GM18870 (cell line): Measurements from ENCODE around the gene USP11.
"Not testable (repeated sequence)": the region's sequence is repeated elsewhere in the genome, so short reads cannot be mapped to it uniquely, and the experiment has no call there.

Source experiments
- ATAC-seq: cut with Tn5 transposase; IDR thresholded peaks from one replicate; pipeline ENCODE4 v1.9.1; 2021; ENCODE audit warnings: moderate library complexity; ENCODE audit not compliant: unreplicated experiment

The USP11 gene

DNA sequence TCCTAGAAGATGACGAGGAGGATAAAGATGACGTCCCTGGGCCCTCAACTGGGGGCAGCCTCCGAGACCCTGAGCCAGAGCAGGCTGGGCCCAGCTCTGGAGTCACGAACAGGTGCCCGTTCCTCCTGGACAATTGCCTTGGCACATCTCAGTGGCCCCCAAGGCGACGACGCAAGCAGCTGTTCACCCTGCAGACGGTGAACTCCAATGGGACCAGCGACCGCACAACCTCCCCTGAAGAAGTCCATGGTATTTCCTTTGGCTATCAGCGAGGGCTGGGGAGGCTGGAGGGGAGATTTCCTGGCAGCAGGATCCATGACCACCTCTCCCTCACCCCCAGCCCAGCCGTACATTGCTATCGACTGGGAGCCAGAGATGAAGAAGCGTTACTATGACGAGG lies 11.9 kb downstream of the USP11 start:
- no peak for ATAC-seq

DNA sequence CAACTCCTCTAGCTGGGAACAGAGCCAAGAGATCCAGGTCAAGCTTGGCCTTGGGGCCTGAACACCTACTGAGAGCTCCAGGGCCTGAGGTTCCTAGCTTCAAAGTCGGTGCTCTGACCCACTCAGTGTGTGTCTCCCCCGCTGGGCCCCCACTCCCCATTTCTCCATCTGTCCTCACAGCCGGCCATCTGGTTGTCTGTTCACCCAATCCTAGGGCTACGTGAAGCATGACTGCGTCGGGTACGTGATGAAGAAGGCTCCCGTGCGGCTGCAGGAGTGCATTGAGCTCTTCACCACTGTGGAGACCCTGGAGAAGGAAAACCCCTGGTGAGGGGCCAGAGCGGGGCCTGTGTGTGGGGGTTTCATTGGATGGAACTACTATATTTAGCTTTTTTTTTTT lies 12.3 kb downstream of the USP11 start:
- ATAC-seq, result no peak

DNA sequence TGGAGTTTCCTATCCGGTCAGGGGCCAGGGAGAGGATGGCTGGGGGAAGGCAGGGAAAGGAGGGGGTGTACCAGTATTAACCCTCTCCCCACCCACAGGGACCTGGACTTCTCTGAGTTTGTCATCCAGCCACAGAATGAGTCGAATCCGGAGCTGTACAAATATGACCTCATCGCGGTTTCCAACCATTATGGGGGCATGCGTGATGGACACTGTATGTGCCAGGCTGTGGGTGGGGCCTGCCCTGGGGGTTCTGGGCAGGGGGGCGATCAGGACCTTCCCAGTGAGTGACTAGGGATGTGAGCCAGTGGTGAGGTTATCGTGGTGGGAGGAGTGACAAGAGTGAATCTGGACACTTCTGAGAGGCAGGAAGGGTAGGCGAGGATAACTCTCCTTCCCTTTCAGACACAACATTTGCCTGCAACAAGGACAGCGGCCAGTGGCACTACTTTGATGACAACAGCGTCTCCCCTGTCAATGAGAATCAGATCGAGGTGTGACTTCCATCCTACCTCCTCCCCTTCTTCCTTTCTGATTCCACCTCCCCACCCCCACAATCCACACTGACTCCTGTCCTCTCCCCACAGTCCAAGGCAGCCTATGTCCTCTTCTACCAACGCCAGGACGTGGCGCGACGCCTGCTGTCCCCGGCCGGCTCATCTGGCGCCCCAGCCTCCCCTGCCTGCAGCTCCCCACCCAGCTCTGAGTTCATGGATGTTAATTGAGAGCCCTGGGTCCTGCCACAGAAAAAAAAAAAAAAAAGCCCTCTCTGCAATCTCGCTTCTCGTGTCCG lies 14.6 kb downstream of the USP11 start:
- no peak for ATAC-seq

DNA sequence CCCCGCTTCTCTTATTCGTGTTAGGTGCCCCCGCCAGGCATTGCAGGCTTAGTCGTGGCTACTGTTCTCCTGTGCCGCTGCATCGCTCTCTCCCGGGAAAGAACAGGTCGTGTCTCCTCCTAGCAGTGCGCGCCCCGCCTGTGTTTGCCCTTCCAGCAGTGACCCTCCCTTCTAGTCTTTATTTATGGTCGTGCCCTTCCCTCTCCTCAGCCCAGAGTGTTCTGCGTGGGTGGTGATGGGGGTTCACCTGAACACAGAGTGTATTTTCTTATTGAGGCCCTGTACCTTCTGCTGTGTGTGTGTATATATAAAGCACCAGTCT lies 15.2 kb downstream of the USP11 start:
- no peak for ATAC-seq

DNA sequence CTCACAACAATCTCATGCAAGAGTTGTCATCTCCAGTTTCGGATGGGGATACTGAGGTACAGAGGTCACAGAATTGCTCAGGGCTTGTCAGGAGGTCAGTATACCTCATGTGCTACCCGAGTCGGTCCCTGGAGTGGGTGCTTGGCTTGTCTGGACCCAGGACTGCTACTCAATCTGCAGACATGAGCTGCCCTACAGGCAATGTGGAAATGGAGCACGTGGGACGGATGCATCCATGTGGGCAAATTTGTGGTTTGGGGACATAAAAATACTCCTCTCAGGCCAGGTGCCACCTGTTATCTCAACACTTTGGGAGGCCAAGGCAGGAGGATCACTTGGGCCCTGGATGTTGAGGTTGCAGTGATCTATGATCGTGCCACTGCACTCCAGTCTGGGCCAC lies 15.8 kb downstream of the USP11 start:
- no peak for ATAC-seq

DNA sequence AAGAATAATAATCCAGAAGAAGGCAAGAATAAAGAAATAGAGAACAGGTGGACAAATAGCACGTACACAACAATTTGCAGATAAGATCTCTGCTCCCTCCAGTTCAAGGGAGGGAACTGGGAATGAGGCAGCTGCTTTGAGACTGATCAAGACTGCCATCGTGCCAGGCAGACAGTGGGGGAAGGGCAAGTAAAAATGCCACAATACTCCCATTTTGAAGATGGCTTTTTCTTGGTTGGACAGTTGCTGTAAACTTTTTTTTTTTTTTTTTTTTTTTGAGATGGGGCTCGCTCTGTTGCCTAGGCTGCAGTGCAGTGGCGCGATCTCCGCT lies 17.2 kb downstream of the USP11 start:
- ATAC-seq, result no peak

DNA sequence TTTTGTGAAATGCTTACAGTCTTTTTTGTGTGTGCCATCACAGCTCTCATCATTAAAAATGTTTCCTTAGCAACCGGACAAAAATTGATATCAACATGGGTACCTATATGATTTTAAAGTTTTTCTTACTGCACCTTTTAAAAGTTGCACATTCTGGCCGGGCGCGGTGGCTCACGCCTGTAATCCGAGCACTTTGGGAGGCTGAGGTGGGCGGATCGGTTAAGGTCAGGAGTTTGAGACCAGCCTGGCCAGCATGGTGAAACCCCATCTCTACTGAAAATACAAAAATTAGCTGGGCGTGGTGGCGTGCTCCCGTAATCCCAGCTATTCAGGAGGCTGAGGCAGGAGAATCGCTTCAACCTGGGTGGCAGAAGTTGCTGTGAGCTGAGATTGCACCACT lies 24.8 kb downstream of the USP11 start:
- not testable (repeated sequence) for ATAC-seq

DNA sequence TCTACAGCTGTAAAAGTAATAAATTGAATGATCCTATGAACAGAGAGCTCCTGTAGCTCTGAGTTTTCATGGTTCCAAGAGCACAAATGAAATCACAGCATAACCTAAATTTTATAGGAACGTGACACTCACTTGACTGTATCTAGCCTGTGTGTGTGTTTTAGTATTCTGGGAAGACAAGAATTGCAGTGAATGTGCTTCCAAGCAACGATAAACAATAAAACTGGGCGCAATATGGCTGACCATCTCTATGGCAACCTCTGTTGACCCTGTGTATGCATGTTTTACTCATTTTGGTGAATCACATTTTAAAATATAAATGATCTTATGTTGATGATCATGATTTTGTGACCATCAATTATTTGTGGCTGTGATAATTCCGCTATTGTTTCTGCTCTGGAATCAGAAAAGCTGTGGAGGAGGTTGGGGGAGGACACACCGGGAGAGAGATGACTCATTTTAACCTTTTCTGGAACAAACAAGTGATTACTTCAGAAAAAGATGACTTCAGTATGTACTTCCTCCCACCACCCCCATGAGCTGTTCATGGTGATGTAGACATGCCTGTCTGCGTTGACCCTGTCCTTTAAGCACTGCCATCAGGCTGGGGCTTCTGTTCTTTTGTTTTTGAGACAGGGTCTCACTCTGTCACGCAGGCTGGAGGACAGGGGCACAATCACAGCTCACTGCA lies 31.8 kb downstream of the USP11 start:
- ATAC-seq, result no peak

DNA sequence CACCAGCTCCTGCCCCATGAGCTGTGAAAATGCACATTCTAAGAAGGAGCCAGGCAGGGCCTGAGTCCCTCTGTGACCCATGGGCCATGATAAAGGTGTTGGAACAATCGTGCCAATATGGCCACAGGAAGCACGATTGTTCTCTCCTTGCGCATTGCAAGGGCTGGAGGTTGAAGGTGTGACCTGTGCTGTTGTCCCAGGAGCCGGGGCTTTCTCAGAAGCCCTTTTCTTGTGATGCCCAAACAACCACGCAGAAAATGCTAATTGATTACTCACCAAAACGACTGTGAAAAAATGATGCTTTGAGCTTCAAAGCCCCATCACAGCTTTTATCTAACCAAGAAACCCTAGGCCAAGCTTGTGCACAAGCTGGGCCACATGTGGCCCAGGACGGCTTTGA lies 33.8 kb downstream of the USP11 start:
- ATAC-seq, result no peak

DNA sequence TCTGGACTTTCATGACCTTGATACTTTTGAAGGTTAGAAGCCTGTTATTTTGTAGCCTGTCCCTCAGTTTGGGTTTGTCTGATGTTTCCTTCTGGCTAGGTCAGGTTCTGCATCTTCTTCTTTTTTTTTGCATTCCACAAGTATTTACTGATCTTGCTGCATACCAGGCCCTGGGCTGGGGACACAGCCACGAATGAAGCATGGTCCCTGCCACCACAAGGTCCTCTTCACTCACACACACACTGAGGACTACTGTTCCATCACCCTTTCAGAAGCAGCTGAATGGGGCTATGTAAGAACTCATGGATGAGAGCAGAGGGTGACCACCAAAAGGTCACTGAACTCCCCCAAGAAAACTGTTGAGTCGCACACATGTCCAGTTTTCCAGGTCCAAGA lies 39.2 kb downstream of the USP11 start:
- no peak for ATAC-seq

DNA sequence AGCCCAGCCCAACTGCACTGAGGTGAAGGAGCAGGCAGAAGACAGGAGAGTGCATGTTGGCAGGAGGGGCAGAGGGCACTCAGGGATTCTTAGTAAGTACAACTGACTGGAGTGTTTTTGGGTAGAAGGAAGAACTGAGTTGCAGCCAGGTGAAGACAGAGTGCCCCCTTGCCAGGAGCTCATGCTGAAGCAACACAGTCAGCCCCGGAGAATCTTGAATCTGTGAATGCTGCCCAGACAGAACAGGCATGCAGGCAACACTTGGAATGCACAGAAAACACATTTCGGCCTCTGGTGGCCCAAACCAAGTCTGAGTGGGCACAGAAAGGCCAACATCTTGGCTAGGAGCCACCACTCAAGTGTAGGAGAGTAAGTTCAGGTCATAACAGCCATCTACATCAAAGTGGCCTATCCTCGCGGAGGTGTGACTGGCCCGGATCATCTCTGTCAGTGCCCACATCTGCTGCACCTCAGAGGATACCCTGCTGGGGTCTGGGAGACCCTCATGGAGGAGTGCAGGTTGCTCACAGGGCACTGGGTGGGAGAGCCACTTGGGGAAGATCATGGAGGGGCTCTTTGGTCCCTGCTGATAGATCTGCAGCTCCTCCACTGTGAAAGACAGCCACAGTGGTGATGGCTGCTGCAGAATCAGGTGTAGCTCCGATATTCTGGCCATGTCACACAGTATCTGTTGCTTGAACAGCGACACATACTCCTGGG lies 40.4 kb downstream of the USP11 start:
- no peak for ATAC-seq

DNA sequence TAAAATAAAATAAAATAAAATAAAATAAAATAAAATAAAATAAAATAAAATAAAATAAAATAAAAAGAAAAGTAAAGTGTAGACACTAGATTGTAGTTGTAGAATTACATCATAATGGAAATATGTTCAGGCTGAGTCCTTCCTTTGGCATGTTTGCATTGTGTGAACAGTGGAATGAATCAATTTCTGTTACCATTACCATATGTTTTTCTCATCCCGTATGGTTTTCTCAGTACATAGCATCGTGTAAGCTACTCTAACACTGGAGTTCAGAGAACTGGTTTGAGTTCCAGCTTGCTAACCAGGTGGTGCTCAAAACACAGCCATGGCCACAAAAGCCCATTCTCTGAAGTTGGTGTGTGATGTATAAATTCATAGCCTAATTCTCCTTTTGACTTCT lies 45.9 kb downstream of the USP11 start:
- ATAC-seq, result no peak

DNA sequence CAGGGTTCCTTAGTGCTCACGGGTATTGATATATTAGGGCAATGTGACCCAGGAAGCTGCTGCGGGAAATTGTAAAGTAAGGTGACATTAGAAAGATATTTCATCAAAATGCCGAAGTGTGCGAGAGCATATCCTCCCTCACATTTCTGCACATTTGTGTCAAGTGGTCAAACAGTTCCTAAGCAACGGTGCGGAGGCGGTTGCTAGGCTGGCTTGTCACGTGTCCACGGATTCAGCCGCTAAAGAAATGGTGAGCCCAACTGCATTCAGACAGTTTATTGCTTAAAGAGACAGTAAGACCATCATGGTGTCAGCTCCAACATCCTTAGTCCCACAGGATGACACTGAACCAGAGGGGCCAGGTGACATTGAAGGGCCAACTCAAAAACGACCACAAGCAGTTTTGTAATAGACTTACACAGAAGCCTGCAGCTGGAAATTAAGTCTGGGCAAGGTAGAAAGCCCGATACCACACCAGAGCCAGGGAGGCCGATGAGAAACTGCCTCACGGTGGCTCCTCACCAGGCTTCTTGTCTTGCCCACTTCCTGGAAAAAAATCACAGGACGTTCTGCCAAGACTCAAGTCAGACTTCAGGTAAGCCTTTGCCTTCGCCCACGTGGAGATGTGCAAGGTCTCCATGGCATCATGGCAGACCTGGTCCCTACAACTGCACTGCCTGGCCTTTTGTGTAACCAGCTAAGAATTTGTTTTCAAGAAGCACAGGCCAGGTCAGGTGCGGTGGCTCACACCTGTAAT lies 50.4 kb downstream of the USP11 start:
- no peak for ATAC-seq

DNA sequence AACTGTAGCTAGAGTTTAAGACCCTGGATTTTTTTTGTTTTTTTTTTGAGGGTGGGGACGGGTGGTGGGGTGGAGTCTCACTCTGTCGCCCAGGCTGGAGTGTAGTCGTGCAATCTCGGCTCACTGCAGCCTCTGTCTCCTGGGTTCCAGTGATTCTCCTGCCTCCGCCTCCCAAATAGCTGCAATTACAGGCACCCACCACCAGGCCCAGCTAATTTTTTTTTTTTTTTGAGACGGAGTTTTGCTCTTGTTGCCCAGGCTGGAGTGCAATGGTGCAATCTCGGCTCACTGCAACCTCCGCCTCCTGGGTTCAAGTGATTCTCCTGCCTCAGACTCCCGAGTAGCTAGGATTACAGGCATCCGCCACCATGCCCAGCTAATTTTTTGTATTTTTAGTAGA lies 51.8 kb downstream of the USP11 start:
- not testable (repeated sequence) for ATAC-seq

DNA sequence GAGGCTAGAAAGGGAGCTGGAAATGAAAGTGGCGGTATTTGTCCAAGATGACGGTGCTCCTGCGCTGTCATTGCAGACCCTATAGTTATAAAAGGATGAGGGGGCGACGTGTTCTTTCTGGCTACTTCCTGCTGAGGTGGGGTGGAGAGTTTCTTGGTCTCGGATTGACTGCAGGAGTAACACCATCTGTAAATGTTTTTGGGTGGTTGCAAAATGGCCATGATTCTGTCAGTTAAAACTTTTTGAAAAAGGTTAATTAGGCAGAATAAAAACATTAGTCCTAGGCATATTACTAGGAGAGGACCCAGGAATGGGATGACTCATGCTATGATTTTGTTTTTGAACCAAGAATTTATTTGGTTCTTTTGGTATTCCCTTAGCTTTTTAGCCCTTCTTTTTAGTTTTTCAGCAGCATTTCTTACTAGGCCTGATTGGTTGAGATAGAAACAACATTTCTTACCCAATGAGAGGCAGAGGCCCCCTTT lies 53.1 kb downstream of the USP11 start:
- ATAC-seq, result no peak

DNA sequence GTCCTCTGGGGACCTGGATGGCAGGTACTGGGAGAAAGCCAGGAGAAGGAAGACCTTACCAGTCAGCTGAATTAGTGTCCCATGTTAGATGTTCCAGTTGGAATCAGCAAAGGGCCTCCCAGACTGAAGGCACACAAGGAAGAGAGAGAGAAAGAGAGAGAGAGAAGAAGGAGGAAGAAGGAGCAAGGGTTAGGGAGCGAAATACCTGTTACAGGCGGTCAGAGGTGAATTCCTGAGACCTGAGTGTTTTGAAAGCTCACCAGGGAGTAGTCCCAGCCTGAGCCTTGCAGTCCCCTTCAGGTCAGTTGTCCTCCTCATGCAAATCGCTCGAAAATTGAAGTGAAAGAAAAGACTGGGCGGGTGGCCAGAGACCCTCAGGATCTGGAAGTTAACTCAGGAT lies 60.3 kb downstream of the USP11 start:
- ATAC-seq, result no peak

DNA sequence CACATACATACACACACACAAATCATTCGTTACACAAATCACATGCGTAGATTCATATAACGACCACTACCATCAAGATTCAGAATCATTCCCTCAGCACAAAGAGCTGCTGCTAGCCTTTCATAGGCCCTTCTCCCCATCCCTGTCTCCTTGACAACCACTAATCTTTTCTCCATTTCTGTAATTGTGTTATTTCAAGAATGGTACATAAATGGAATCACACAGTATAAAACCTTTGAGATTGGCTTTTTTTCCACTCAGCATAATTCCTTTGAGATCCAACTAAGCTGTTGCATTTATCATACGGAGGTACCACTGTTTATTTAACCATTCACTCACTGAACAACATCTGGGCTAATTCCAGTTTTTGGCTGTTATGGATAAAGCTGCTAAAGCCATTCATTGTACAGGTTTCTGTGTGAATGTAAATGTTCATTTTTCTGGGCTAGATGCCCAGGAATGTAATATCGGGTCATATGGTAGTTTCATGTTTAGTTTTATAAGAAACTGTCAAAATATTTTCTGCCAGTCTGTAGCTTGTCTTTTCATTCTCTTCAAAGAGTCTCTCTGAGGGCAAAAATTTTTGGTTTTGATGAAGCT lies 64.1 kb downstream of the USP11 start:
- ATAC-seq, result no peak

DNA sequence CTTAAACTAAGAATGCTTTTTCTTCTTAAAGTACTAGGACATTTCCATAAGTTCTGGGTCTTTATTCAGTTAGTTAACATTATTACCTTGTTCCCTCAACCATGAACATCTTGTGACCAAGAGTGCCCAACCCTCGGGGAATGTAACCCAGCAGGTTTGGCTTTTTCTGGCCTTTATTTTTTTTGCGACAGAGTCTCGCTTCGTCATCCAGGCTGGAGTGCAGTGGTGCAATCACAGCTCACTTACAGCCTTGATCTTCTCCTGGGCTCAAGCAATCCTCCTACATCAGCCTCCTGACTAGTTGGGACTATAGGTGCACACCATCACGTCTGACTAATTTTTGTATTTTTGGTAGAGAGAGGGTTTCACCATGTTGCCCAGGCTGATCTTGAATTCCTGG lies 65.1 kb downstream of the USP11 start:
- no peak for ATAC-seq
